22Rv1 (cell line): ENCODE data around the gene SPRR3.

Source experiments
- H3K27ac ChIP-seq: fragments of 450-650 bp; 2 replicates; pipeline ENCODE4 v1.5.1; 2017
- ZFX ChIP-seq: fragments of 450-650 bp; IDR thresholded peaks from 2 replicates; pipeline ENCODE4 v1.6.1; 2017; ENCODE audit warnings: antibody characterized with exemption, borderline replicate concordance
- TF ChIP-seq, protein P1 (sequence below): fragments of 450-650 bp; IDR thresholded peaks from 2 replicates; pipeline ENCODE4 v1.5.1; 2017; ENCODE audit warnings: mild to moderate bottlenecking

Gene SPRR3

DNA sequence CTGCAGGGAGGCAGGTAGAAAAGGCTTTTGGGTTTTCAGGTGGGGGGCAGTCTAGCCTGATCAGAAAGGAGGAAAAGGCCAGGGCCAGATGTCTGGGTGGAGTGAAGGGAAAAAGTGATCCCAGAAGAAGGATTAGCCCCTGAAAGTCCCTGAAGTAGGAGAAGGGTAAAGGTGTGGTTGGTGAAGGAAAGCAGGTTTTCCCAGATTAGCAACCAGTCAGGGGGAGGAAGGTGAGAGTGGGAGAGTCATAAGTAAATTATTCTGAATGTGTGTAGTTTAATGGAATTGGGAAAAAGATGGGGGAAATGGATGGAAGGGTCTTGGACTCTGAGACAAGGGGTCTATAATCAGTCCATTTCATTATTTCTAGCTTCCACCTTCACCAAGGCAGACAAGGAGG lies 18.3 kb upstream of the SPRR3 start:
- TF ChIP-seq ZFX = no peak
- TF ChIP-seq, protein P1, sequence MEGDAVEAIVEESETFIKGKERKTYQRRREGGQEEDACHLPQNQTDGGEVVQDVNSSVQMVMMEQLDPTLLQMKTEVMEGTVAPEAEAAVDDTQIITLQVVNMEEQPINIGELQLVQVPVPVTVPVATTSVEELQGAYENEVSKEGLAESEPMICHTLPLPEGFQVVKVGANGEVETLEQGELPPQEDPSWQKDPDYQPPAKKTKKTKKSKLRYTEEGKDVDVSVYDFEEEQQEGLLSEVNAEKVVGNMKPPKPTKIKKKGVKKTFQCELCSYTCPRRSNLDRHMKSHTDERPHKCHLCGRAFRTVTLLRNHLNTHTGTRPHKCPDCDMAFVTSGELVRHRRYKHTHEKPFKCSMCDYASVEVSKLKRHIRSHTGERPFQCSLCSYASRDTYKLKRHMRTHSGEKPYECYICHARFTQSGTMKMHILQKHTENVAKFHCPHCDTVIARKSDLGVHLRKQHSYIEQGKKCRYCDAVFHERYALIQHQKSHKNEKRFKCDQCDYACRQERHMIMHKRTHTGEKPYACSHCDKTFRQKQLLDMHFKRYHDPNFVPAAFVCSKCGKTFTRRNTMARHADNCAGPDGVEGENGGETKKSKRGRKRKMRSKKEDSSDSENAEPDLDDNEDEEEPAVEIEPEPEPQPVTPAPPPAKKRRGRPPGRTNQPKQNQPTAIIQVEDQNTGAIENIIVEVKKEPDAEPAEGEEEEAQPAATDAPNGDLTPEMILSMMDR = no peak
- H3K27ac ChIP-seq = no peak overlapping the region

GRCh38 chr1:152983743-152984142 lies 17.8 kb upstream of the SPRR3 start, which contains the start of gene SPRR1A:
SPRR1A (plus strand) TSS chr1:152984081; CDS start chr1:152985231, 1,150 bp downstream.
- H3K27ac ChIP-seq = no peak within 1 kb of the TSS
- TF ChIP-seq ZFX = no peak

DNA sequence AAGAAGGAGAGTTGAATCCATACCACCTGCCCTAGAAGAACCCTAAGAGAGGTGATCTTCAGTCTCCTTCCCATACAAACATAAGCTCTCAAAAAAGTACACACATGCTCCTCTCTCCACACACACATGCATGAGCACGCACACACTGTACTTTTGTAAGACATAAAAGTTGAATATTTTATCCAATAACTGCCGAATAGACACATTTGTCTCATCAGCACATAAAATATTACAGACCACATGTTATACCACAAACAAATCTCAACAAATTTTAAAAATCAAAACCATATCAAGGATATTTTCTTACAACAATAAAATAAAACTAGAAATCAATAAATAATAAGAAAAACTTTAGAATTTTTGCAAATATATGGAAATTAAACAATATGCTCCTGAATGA lies 15.0 kb upstream of the SPRR3 start:
- TF ChIP-seq, protein P1 = no peak
- no peak for TF ChIP-seq ZFX
- no peak overlapping the region for H3K27ac ChIP-seq

DNA sequence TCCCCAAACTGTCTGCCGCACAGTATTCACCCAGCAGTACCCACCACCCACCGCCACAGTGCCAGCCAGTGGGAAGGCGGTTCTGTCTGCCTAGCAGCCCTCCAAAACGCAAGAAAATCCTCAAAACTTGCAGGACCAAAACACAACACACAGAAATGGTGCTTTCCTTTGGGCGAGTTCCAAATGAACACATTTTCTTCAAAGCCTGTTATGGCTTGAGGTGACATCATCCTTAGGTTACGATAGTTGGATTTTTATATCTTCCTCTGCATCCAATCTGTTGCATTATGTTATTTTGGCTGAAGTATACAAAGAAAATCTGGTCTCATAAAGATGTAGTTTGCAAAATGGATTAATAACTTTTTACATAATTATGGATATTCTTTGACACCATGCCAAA lies 8.4 kb upstream of the SPRR3 start:
- H3K27ac ChIP-seq = no peak overlapping the region
- TF ChIP-seq, protein P1 = no peak
- TF ChIP-seq ZFX = no peak

DNA sequence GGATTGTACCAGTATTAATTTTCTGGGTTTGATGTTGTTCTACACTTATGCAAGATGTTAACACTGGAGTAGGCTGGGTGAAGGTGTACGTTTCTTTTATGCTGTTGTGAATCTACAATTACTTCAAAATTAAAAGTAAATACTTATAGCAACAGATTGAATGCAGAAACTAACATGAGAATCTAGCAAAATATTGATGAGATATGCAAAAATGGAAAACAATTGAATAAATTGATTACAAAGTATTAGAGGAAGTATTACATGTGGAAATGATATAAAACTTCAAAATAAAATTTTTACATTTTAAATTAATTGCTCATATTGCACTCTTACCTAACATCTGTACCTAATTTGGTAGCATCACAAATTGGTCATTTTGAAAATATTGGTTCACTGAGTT lies 5.7 kb upstream of the SPRR3 start:
- no peak overlapping the region for H3K27ac ChIP-seq
- TF ChIP-seq, protein P1 = no peak
- TF ChIP-seq ZFX = no peak

DNA sequence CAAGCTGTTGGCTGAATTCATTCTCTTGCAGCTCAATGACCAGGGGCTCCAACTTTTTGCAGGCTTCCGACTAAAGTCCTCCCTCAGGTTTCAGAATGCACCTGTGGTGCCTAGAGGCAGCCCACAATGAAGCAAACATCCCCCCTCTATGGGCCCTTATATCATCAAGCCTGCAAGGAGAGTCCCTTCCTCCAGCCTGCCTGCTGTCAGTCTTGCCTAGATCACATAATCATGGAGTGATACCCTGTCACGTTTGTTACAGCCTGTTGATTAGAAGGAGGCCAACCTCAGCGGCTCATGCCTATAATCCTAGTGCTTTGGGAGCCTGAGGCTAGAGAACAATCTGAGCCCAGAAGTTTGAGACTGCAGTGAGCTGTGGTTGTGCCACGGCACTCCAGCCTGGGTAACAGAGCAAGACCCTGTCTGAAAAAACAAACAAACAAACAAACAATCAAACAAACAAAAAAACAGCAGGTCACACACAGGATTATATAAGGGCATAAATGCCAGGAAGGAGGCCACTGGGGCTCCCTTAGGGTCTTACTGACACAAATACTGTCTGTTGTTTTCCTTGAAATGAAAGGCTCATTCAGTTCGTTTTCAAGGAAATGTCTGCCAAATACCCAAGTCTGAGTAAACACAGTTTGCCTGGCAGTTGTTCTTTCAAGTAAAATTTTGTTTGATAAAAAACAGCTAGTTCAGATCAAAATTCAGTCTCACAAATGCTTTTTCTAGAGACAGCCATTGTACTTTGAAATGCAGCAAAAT lies 4.7 kb upstream of the SPRR3 start:
- TF ChIP-seq, protein P1 = no peak
- H3K27ac ChIP-seq = no peak overlapping the region

GRCh38 chr1:152997901-152998300 lies 3.6 kb upstream of the SPRR3 start:
- TF ChIP-seq ZFX = no peak
- TF ChIP-seq, protein P1 = no peak
- no peak overlapping the region for H3K27ac ChIP-seq

- no peak overlapping the region for H3K27ac ChIP-seq
- no peak for TF ChIP-seq ZFX
- TF ChIP-seq, protein P1 = no peak
These were observed 3.1 kb upstream of the SPRR3 start for GRCh38 chr1:152998476-152998875.
